Liver (tissue), 9 donors: ENCODE measurements around the gene CHERP. TPM values are rescaled to one million over a fixed set of nuclear protein-coding genes. Genes with fewer than 3 reads are reported as not detected.

Source experiments
- DNase-seq: peaks from one replicate; pipeline ENCODE4 v3.0.0-alpha.2; 2017; ENCODE audit warnings: low spot score
- H3K27ac ChIP-seq, 2 donors: one replicate each; pipeline ENCODE4 v1.7.0; 2013; ENCODE audit warnings: inconsistent platforms in 2 of 2, low read length in 2 of 2, control low read depth in 1 of 2, low read depth in 1 of 2, mild to moderate bottlenecking in 1 of 2
- H3K27me3 ChIP-seq, 4 donors: one replicate each; pipeline versions ENCODE4 v1.6.1 to v1.7.0; 2013; ENCODE audit warnings: low read length in 3 of 4, inconsistent platforms in 1 of 4, mild to moderate bottlenecking in 1 of 4, moderate library complexity in 1 of 4; ENCODE audit not compliant: control insufficient read depth in 4 of 4, insufficient read depth in 4 of 4
- H3K36me3 ChIP-seq, 4 donors: one replicate each; pipeline versions ENCODE4 v1.6.1 to v1.7.0; 2013; ENCODE audit warnings: low read length in 3 of 4, mild to moderate bottlenecking in 3 of 4, low read depth in 1 of 4, moderate library complexity in 1 of 4; ENCODE audit not compliant: control insufficient read depth in 4 of 4, insufficient read depth in 3 of 4
- H3K4me1 ChIP-seq, 4 donors: one replicate each; pipeline versions ENCODE4 v1.6.1 to v1.7.0; 2013; ENCODE audit warnings: low read length in 3 of 4, mild to moderate bottlenecking in 3 of 4, moderate library complexity in 1 of 4; ENCODE audit not compliant: control insufficient read depth in 4 of 4, insufficient read depth in 4 of 4
- H3K4me3 ChIP-seq, 3 donors: one replicate each; pipeline versions ENCODE4 v1.6.1 to v1.7.0; 2013; ENCODE audit warnings: low read length in 3 of 3, control low read depth in 1 of 3, low read depth in 1 of 3, mild to moderate bottlenecking in 1 of 3
- H3K9ac ChIP-seq, 2 donors: one replicate each; pipeline ENCODE4 v1.7.0; 2013; ENCODE audit warnings: low read length in 2 of 2, mild to moderate bottlenecking in 2 of 2, moderate library complexity in 2 of 2, control low read depth in 1 of 2, low read depth in 1 of 2
- H3K9me3 ChIP-seq, 4 donors: one replicate each; pipeline versions ENCODE4 v1.6.1 to v1.7.0; 2013; ENCODE audit warnings: low read length in 3 of 4; ENCODE audit not compliant: control insufficient read depth in 4 of 4
- EGR1 ChIP-seq, 2 donors: IDR thresholded peaks; 2 replicates each; pipeline ENCODE4 v1.6.1; 2016 to 2018; ENCODE audit warnings: antibody characterized with exemption in 2 of 2, low read depth in 2 of 2
- FOXA1 ChIP-seq: IDR thresholded peaks from 2 replicates; pipeline ENCODE4 v1.6.1; 2016; ENCODE audit warnings: antibody characterized with exemption
- FOXA2 ChIP-seq: IDR thresholded peaks from 2 replicates; pipeline ENCODE4 v1.6.1; 2016; ENCODE audit warnings: antibody characterized with exemption
- GABPA ChIP-seq, 2 donors: IDR thresholded peaks in 1 of 2; conservative IDR thresholded peaks in 1 of 2; 2 replicates each; pipeline ENCODE4 v1.6.1; 2016; ENCODE audit warnings: antibody characterized with exemption in 2 of 2, mild to moderate bottlenecking in 1 of 2, moderate library complexity in 1 of 2
- JUND ChIP-seq, 2 donors: IDR thresholded peaks; 2 replicates each; pipeline ENCODE4 v1.6.1; 2016; ENCODE audit warnings: antibody characterized with exemption in 2 of 2
- NR2F2 ChIP-seq: IDR thresholded peaks from 2 replicates; pipeline ENCODE4 v1.6.1; 2016; ENCODE audit warnings: antibody characterized with exemption
- RAD21 ChIP-seq, 2 donors: IDR thresholded peaks; 2 replicates each; pipeline ENCODE4 v1.6.1; 2016; ENCODE audit warnings: antibody characterized with exemption in 2 of 2, mild to moderate bottlenecking in 2 of 2
- RXRA ChIP-seq, 2 donors: IDR thresholded peaks; 2 replicates each; pipeline ENCODE4 v1.6.1; 2017 to 2018; ENCODE audit warnings: antibody characterized with exemption in 2 of 2, mild to moderate bottlenecking in 1 of 2
- SP1 ChIP-seq: IDR thresholded peaks from 2 replicates; pipeline ENCODE4 v1.6.1; 2018; ENCODE audit warnings: antibody characterized with exemption, mild to moderate bottlenecking
- YY1 ChIP-seq: IDR thresholded peaks from 2 replicates; pipeline ENCODE4 v1.6.1; 2016; ENCODE audit warnings: antibody characterized with exemption, mild to moderate bottlenecking
- WGBS: extraction: QIAGEN DNeasy Blood & Tissue Kit; methylation state at CpG from one replicate; pipeline ENCODE4 v1.1.7; 2013; 5-methylcytosine and 5-hydroxymethylcytosine counted together
- polyA plus RNA-seq, 2 donors: library from polyadenylated mRNA; stranded (reverse) in 1 of 2; unstranded in 1 of 2; fragments of 200-250 nt in 1 of 2; fragments of >200 nt in 1 of 2; fragmentation: Nextera tagmentation in 1 of 2; extraction: Ambion mirVana in 1 of 2; gene quantifications; one replicate each; pipeline versions ENCODE4 v1.2.1 to v1.2.3, GENCODE V29; 2013 to 2015
- total RNA-seq, 2 donors: library from RNA; depleted of rRNA; stranded (reverse); fragments of >200 nt; gene quantifications; one replicate each; pipeline ENCODE4 v1.2.3, GENCODE V29; 2014
- TF ChIP-seq, protein P1 (sequence below): IDR thresholded peaks from 2 replicates; pipeline ENCODE4 v1.6.1; 2016; ENCODE audit warnings: antibody characterized with exemption
- TF ChIP-seq, protein P2 (sequence below): fragments of 150-350 bp; IDR thresholded peaks from 2 replicates; pipeline ENCODE4 v1.5.1; 2017; ENCODE audit warnings: improper control_type of control experiment, low read depth, low read length; ENCODE audit not compliant: missing input control
- donor health status: healthy.
- donor health status: healthy.
- donor health status: healthy.
- donor health status: healthy.
- donor health status: healthy.

CHERP gene
- total and polyA plus RNA-seq, 4 donors = 8.5 to 14.0 (median 9.0) TPM

DNA sequence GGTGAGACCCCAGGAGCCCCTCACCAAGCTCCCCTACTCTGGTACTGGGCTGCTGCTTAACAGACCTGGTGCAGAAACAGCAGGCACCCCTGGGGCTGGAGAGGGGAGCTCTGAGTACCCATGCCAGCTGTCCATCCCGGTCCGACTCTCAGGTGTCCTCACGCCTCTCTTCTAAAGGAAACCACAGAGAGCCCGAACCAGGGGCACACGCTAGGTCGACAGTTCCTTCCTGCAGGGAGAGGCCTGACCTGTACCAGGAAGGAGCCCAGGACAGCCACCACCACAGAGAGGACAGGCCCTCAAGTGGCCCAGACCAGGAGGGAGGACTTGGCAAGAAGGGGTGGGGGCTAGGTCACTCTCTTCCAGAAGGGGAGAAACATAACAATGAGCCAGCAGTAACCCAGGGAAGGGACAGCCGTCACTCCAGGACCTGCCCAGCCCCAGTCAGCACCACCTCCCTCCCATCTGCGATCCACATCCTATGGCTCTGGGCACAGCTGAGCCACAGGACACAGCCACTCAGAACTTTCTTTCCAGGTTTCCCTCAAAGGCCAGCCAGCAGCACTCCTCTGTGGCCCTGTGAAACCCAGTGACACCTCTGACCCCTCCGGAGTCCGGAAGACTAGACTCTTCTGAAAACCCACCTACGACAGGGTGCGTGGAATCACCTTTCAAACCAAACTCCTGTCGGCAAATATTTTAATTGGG lies 43.0 kb upstream of the CHERP start:
- peaks cover 13 to 56% (median 32%) of the 10 kb centered on the region in 4 donors for H3K4me1 ChIP-seq
- H3K27me3 ChIP-seq = no peaks in the 10 kb centered on the region
- peak overlapping the region; percentile 9 to 77 for H3K9ac ChIP-seq
- WGBS = 80% methylated on average over 13 of the region's 13 CpGs
- no peak for TF ChIP-seq RXRA (IDR thresholded peaks at IDR 0.05)
- TF ChIP-seq NR2F2 = no peak
- peak overlapping the region; percentile 69 to 78 for H3K27ac ChIP-seq
- no peaks in the 10 kb centered on the region for H3K36me3 ChIP-seq
- no peak overlapping the region for H3K4me3 ChIP-seq
- H3K9me3 ChIP-seq = no peaks in the 10 kb centered on the region
- no peak for DNase-seq

DNA sequence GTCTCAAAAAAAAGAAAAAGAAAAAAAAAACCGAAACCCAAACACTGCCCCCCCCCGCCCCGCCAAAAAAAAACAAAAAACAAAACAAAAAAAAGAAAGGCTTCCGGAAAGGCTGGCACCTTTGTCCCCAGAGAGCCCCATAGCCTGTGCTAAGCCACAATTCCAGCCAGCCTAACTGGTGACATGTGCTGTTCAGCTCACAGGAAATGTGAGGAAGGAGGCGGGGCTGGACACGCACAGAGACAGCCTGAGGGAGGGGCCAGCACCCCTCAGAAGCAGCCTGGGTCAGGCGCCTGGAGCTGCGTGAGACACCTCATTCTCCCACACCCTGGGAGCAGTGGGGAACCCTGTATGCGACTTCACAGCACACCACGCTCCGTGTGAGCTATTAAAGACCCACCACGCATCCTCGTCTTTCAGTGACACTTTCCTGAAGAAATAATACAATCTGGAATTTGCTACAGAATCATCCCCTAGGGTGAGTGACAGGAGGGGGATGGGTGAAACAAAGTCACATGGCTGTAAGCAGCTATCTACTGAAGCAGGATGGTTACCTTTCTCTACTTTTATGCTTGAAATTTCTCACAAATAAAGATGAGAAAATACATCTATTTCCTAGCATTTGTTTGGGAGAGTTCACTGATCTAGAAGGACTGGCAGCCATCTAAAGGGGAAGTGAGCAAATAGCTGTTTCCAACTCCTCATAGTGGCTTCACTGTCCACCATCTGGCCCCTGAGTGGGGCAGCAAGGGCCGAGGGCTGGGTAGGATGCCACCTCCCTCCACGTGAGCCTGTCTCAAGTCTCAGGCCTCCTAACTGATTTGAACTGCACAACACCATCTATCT lies 42.2 kb upstream of the CHERP start:
- Histone ChIP-seq H3K27ac (peak overlapping the region; percentile 69 to 78), H3K9ac (peak overlapping the region; percentile 9 to 77), H3K4me3 (no peak overlapping the region), H3K27me3 (no peaks in the 10 kb centered on the region), H3K9me3 (no peaks in the 10 kb centered on the region), H3K4me1 (peaks cover 13 to 50% (median 32%) of the 10 kb centered on the region in 4 donors), H3K36me3 (no peaks in the 10 kb centered on the region)
- peak; percentile 62 for DNase-seq
- peak in 1 of 2 donors; percentile 47 for TF ChIP-seq RAD21 (IDR thresholded peaks at IDR 0.05)
- no peak for TF ChIP-seq EGR1 (IDR thresholded peaks at IDR 0.05; ENCODE audit: low read depth in 2 of 2)
- TF ChIP-seq JUND (IDR thresholded peaks at IDR 0.05) = no peak
- peak; percentile 19 for TF ChIP-seq SP1
- no peak for TF ChIP-seq FOXA1
- TF ChIP-seq GABPA (IDR thresholded peaks at IDR 0.05 in 1 of 2, conservative IDR thresholded peaks at IDR 0.05 in 1 of 2) = peak in 1 of 2 donors; percentile 41
- no peak for TF ChIP-seq RXRA (IDR thresholded peaks at IDR 0.05)
- no peak for TF ChIP-seq FOXA2
- WGBS = 32% methylated on average over 15 of the region's 15 CpGs

DNA sequence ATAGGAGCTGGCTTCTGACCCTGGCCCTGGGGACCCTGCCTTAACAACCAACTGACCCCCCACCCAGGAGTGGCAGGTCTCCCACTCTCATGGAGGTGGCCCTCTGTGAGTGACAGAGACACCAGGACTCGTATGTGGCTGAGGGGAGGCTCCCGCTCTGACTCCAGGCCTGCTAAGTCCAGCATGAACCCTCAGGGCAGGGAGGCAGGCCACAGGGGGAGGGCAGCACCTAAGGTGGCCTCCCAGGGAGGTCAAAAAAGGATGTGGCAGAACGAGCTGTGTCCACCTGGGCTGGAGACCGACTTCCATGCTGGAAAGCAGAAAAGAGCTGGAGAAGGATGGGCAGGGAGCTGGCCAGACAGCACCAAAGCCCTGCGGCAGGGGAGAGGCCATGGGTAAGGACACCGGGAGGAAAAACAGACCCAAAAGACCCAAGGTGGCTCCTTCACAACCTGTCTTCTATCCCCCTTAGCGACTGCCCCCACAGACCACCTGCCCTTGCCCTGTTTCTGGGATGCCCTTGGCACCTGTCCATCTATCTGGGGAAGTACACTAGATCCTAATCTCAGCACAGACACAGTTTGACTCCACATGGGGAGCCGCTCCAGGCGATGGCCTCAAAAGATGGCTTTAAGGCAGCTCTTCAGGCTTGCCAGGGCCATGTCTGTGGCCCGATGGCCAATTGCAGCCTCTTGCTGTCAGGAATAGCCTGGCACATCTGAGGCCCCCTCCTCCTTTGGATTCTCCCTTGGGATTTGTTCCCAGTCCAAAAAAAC lies 40.4 kb upstream of the CHERP start:
- no peak for TF ChIP-seq EGR1 (IDR thresholded peaks at IDR 0.05; ENCODE audit: low read depth in 2 of 2)
- TF ChIP-seq, protein P1, sequence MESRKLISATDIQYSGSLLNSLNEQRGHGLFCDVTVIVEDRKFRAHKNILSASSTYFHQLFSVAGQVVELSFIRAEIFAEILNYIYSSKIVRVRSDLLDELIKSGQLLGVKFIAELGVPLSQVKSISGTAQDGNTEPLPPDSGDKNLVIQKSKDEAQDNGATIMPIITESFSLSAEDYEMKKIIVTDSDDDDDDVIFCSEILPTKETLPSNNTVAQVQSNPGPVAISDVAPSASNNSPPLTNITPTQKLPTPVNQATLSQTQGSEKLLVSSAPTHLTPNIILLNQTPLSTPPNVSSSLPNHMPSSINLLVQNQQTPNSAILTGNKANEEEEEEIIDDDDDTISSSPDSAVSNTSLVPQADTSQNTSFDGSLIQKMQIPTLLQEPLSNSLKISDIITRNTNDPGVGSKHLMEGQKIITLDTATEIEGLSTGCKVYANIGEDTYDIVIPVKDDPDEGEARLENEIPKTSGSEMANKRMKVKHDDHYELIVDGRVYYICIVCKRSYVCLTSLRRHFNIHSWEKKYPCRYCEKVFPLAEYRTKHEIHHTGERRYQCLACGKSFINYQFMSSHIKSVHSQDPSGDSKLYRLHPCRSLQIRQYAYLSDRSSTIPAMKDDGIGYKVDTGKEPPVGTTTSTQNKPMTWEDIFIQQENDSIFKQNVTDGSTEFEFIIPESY = no peak
- no peak for TF ChIP-seq JUND (IDR thresholded peaks at IDR 0.05)
- TF ChIP-seq, protein P2, sequence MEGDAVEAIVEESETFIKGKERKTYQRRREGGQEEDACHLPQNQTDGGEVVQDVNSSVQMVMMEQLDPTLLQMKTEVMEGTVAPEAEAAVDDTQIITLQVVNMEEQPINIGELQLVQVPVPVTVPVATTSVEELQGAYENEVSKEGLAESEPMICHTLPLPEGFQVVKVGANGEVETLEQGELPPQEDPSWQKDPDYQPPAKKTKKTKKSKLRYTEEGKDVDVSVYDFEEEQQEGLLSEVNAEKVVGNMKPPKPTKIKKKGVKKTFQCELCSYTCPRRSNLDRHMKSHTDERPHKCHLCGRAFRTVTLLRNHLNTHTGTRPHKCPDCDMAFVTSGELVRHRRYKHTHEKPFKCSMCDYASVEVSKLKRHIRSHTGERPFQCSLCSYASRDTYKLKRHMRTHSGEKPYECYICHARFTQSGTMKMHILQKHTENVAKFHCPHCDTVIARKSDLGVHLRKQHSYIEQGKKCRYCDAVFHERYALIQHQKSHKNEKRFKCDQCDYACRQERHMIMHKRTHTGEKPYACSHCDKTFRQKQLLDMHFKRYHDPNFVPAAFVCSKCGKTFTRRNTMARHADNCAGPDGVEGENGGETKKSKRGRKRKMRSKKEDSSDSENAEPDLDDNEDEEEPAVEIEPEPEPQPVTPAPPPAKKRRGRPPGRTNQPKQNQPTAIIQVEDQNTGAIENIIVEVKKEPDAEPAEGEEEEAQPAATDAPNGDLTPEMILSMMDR = no peak
- no peak for TF ChIP-seq YY1
- no peak for TF ChIP-seq FOXA2
- H3K27me3 ChIP-seq = no peaks in the 10 kb centered on the region
- no peaks in the 10 kb centered on the region for H3K9me3 ChIP-seq
- H3K4me3 ChIP-seq = no peak overlapping the region
- peaks cover 2 to 6% (median 5%) of the 10 kb centered on the region in 4 donors for H3K36me3 ChIP-seq
- no peak overlapping the region for H3K27ac ChIP-seq
- peaks cover 8 to 35% (median 25%) of the 10 kb centered on the region in 4 donors for H3K4me1 ChIP-seq
- H3K9ac ChIP-seq = no peak overlapping the region
- DNase-seq = no peak
- 94% methylated on average over 10 of the region's 10 CpGs for WGBS
